Gastrocnemius medialis (tissue), 4 donors: ENCODE measurements around the gene ZNF219.

Experiments
- POLR2A ChIP-seq, 2 donors: fragments of 450-650 bp; IDR thresholded peaks; one replicate each; pipeline ENCODE4 v1.6.1; 2017; ENCODE audit warnings: antibody characterized with exemption in 2 of 2, mild to moderate bottlenecking in 2 of 2, moderate library complexity in 2 of 2
- TF ChIP-seq, protein P1 (sequence below), 5 experiments: fragments of 450-650 bp in 3 of 5; fragments of 200-600 bp in 2 of 5; sonication (generic) in 2 of 5; IDR thresholded peaks in 4 of 5; conservative IDR thresholded peaks in 1 of 5; 1 replicate in 4 of 5; 2 replicates in 1 of 5; pipeline ENCODE4 v1.5.1; 2016 to 2019; ENCODE audit warnings: antibody characterized with exemption in 5 of 5, mild to moderate bottlenecking in 3 of 5, moderate library complexity in 3 of 5

DNA sequence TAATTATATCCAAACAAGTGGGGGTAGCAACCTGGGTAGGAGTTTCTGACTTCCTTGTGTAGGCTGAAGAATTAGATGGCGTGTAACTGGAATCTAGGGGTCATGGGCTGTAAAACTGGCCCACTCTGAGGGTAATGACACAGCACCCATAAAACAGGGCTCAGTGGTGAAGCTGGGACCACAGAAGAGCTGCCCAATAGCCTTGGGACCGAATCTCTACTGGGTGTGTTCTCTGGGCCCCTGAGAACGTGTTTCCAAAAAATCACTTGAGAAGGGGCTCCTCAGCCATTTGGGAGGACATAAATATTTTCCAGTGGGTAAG is 37.1 kb downstream of the ZNF219 start:
- TF ChIP-seq, protein P1, sequence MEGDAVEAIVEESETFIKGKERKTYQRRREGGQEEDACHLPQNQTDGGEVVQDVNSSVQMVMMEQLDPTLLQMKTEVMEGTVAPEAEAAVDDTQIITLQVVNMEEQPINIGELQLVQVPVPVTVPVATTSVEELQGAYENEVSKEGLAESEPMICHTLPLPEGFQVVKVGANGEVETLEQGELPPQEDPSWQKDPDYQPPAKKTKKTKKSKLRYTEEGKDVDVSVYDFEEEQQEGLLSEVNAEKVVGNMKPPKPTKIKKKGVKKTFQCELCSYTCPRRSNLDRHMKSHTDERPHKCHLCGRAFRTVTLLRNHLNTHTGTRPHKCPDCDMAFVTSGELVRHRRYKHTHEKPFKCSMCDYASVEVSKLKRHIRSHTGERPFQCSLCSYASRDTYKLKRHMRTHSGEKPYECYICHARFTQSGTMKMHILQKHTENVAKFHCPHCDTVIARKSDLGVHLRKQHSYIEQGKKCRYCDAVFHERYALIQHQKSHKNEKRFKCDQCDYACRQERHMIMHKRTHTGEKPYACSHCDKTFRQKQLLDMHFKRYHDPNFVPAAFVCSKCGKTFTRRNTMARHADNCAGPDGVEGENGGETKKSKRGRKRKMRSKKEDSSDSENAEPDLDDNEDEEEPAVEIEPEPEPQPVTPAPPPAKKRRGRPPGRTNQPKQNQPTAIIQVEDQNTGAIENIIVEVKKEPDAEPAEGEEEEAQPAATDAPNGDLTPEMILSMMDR (IDR thresholded peaks at IDR 0.05 in 4 of 5, conservative IDR thresholded peaks at IDR 0.05 in 1 of 5): no peak
- TF ChIP-seq POLR2A (IDR thresholded peaks at IDR 0.05): no peak
